Left lung (tissue), 10 donors: ENCODE measurements around the gene MVK. TPM values are rescaled to one million over a fixed set of nuclear protein-coding genes. Genes with fewer than 3 reads are reported as not detected.

Experiments used
- ATAC-seq: fragments of 200-7000 bp; cut with Tn5 transposase; one replicate; pipeline ENCODE4 v1.9.1; 2020; ENCODE audit warnings: moderate library complexity
- DNase-seq, 4 donors: peaks; one replicate each; pipeline ENCODE4 v3.0.0-alpha.2; 2013 to 2020
- H3K27ac ChIP-seq, 2 donors: fragments of 200-600 bp; sonication (generic) in 1 of 2; one replicate each; pipeline versions ENCODE4 v1.5.0 to v1.8.0; 2020 to 2021
- H3K27me3 ChIP-seq, 2 donors: fragments of 200-600 bp; sonication (generic) in 1 of 2; one replicate each; pipeline versions ENCODE4 v1.5.0 to v1.8.0; 2020 to 2021
- H3K36me3 ChIP-seq, 2 donors: fragments of 200-600 bp; sonication (generic) in 1 of 2; one replicate each; pipeline versions ENCODE4 v1.5.0 to v1.8.0; 2020 to 2021
- H3K4me1 ChIP-seq, 2 donors: fragments of 200-600 bp; one replicate each; pipeline ENCODE4 v1.8.0; 2021
- H3K4me3 ChIP-seq, 2 donors: fragments of 200-600 bp; sonication (generic) in 1 of 2; one replicate each; pipeline versions ENCODE4 v1.5.0 to v1.8.0; 2020 to 2021; ENCODE audit warnings: mild to moderate bottlenecking in 1 of 2
- H3K9me3 ChIP-seq, 2 donors: fragments of 200-600 bp; sonication (generic) in 1 of 2; one replicate each; pipeline versions ENCODE4 v1.5.0 to v1.8.0; 2020 to 2021
- intact Hi-C, 2 donors: fragments of 100-400 bp; cut with DNase I; formaldehyde crosslinking; loops; one replicate each; pipeline versions ENCODE4 v1.11.2 to v1.14.2; 2022
- polyA plus RNA-seq, 6 donors: library from polyadenylated mRNA; unstranded; fragments of 120-200 nt; gene quantifications; one replicate each; pipeline ENCODE4 v1.2.1, GENCODE V29; 2013; ENCODE audit not compliant: insufficient read length in 6 of 6
- total RNA-seq, 2 donors: library from RNA; stranded (reverse); fragmentation: NEBNext Ultra II Directional; extraction: Animal tissue kit (Norgen Biotek cat#: 25700); gene quantifications; one replicate each; pipeline ENCODE4 v1.2.1, GENCODE V29; 2021
- TF ChIP-seq, protein P1 (sequence below), 2 donors: fragments of 200-600 bp; sonication (generic) in 1 of 2; IDR thresholded peaks; one replicate each; pipeline versions ENCODE4 v1.5.0 to v1.8.0; 2021; ENCODE audit warnings: antibody characterized with exemption in 2 of 2
- donor health status: DM: no; HTN: yes; CAD: no.
- donor health status: DM: no; HTN: no; CAD: no.

MVK gene
- total and polyA plus RNA-seq, 8 donors, result 11.1 to 46.1 (median 16.3) TPM

DNA sequence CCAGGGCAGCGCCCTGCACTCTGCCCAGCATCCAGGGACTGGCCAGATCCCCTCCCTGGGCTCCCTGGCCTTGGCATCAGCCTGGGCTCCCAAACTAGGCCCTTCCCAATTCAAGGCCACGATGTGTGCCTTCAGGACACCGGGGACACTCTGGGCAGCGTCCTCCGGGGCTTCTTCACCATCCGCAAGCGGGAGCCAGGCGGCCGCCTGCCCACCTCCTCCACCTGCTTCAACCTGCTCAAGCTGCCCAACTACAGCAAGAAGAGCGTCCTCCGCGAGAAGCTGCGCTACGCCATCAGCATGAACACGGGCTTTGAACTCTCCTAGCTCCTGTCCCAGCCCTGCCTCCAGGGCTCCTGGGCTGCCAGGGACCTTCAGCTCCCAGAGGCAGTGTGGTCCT is 39.1 kb upstream of the MVK start:
- DNase-seq (no peak), ATAC-seq (no peak)
- Histone ChIP-seq H3K9me3 (no peaks in the 10 kb centered on the region), H3K27me3 (no peaks in the 10 kb centered on the region), H3K4me3 (no peak overlapping the region), H3K4me1 (no peaks in the 10 kb centered on the region), H3K36me3 (peaks cover 0 to 84% of the 10 kb centered on the region in 2 donors), H3K27ac (no peak overlapping the region)
- TF ChIP-seq, protein P1, sequence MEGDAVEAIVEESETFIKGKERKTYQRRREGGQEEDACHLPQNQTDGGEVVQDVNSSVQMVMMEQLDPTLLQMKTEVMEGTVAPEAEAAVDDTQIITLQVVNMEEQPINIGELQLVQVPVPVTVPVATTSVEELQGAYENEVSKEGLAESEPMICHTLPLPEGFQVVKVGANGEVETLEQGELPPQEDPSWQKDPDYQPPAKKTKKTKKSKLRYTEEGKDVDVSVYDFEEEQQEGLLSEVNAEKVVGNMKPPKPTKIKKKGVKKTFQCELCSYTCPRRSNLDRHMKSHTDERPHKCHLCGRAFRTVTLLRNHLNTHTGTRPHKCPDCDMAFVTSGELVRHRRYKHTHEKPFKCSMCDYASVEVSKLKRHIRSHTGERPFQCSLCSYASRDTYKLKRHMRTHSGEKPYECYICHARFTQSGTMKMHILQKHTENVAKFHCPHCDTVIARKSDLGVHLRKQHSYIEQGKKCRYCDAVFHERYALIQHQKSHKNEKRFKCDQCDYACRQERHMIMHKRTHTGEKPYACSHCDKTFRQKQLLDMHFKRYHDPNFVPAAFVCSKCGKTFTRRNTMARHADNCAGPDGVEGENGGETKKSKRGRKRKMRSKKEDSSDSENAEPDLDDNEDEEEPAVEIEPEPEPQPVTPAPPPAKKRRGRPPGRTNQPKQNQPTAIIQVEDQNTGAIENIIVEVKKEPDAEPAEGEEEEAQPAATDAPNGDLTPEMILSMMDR (IDR thresholded peaks at IDR 0.05), result no peak
- intact Hi-C loops, result no loop called here

GRCh38 chr12:109535231-109535862 is 38.2 kb upstream of the MVK start:
- Histone ChIP-seq H3K36me3 (peaks cover 0 to 75% of the 10 kb centered on the region in 2 donors), H3K27ac (no peak overlapping the region), H3K4me3 (no peak overlapping the region), H3K4me1 (no peaks in the 10 kb centered on the region), H3K9me3 (no peaks in the 10 kb centered on the region), H3K27me3 (no peaks in the 10 kb centered on the region)
- intact Hi-C loops, result no loop called here
- ATAC-seq, result no peak
- no peak for DNase-seq
- TF ChIP-seq, protein P1 (IDR thresholded peaks at IDR 0.05), result no peak

GRCh38 chr12:109535863-109536250 is 37.7 kb upstream of the MVK start:
- Histone ChIP-seq H3K27ac (no peak overlapping the region), H3K36me3 (peaks cover 0 to 70% of the 10 kb centered on the region in 2 donors), H3K9me3 (no peaks in the 10 kb centered on the region), H3K4me1 (no peaks in the 10 kb centered on the region), H3K27me3 (no peaks in the 10 kb centered on the region), H3K4me3 (no peak overlapping the region)
- intact Hi-C loops, result no loop called here
- ATAC-seq, result no peak
- no peak for DNase-seq
- TF ChIP-seq, protein P1 (IDR thresholded peaks at IDR 0.05), result no peak

DNA sequence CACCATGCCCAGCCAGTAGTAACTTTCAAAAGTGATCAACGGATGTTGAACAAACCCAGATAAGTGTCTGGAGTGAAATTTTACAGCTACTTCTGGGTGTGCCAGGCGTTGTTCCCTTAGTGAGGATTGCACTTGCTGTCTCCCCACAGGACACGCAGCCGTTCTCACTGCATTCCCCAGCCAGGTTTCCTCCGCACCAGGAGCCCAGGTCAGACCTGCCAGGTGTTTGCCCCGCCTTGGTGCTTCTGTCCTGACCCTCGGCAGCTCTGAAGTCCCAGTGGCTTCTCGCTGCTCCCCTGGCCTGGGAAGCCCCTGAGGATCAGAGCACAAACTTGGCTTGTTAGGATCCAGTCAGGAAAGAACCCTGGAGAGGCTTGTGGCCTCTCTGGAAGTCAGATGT is 36.5 kb upstream of the MVK start:
- H3K4me1 ChIP-seq, result no peaks in the 10 kb centered on the region
- no peak for ATAC-seq
- H3K36me3 ChIP-seq, result peaks cover 0 to 57% of the 10 kb centered on the region in 2 donors
- TF ChIP-seq, protein P1 (IDR thresholded peaks at IDR 0.05), result no peak
- no peaks in the 10 kb centered on the region for H3K9me3 ChIP-seq
- H3K4me3 ChIP-seq, result no peak overlapping the region
- DNase-seq, result no peak
- intact Hi-C loops, result no loop called here
- no peaks in the 10 kb centered on the region for H3K27me3 ChIP-seq
- H3K27ac ChIP-seq, result no peak overlapping the region

- intact Hi-C loops, result no loop called here
- Histone ChIP-seq H3K4me3 (no peak overlapping the region), H3K36me3 (peaks cover 0 to 45% of the 10 kb centered on the region in 2 donors), H3K27me3 (no peaks in the 10 kb centered on the region), H3K9me3 (no peaks in the 10 kb centered on the region), H3K27ac (no peak overlapping the region), H3K4me1 (no peaks in the 10 kb centered on the region)
- no peak for DNase-seq
- ATAC-seq, result no peak
- TF ChIP-seq, protein P1 (IDR thresholded peaks at IDR 0.05), result no peak
Observed at GRCh38 chr12:109538191-109538863, 35.3 kb upstream of the MVK start.
